Neural progenitor cell (in vitro differentiated cells): ENCODE results near the gene CACNA1E.

Source experiments
- EZH2 ChIP-seq: fragments of 200-600 bp; sonication (generic); IDR thresholded peaks from 2 replicates; pipeline ENCODE4 v1.6.1; 2017; ENCODE audit warnings: antibody characterized with exemption, mild to moderate bottlenecking, moderate library complexity
- TF ChIP-seq, protein P1 (sequence below): fragments of 200-600 bp; sonication (generic); IDR thresholded peaks from 2 replicates; pipeline ENCODE4 v1.5.1; 2017; ENCODE audit warnings: antibody characterized with exemption, mild to moderate bottlenecking

GRCh38 chr1:181506563-181507353 is 23.4 kb downstream of the CACNA1E start:
- TF ChIP-seq, protein P1, sequence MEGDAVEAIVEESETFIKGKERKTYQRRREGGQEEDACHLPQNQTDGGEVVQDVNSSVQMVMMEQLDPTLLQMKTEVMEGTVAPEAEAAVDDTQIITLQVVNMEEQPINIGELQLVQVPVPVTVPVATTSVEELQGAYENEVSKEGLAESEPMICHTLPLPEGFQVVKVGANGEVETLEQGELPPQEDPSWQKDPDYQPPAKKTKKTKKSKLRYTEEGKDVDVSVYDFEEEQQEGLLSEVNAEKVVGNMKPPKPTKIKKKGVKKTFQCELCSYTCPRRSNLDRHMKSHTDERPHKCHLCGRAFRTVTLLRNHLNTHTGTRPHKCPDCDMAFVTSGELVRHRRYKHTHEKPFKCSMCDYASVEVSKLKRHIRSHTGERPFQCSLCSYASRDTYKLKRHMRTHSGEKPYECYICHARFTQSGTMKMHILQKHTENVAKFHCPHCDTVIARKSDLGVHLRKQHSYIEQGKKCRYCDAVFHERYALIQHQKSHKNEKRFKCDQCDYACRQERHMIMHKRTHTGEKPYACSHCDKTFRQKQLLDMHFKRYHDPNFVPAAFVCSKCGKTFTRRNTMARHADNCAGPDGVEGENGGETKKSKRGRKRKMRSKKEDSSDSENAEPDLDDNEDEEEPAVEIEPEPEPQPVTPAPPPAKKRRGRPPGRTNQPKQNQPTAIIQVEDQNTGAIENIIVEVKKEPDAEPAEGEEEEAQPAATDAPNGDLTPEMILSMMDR = no peak
- no peak for TF ChIP-seq EZH2
